OCI-LY7 (cell line): ENCODE data around the gene DEPP1. TPM values are rescaled to one million over a fixed set of nuclear protein-coding genes. Genes with fewer than 3 reads are reported as not detected.

Experiments used
- BruUV-seq: library from RNA; stranded (reverse); fragments of 400-500 nt; replicated peaks from 2 replicates; lab custom pipeline; 2021; lab: Mats Ljungman, UMichigan
- CTCF ChIA-PET: fragments of 300-600 bp; sonication (Branson Sonifier 250); formaldehyde crosslinking; loops from one replicate; lab custom pipeline; 2022; ENCODE audit warnings: antibody characterized with exemption; ENCODE audit not compliant: unreplicated experiment; lab: Charles Lee
- POLR2A ChIA-PET: fragments of 300-600 bp; sonication (Branson Sonifier 250); formaldehyde crosslinking; loops from one replicate; lab custom pipeline; 2022; ENCODE audit warnings: antibody characterized with exemption; lab: Charles Lee
- DNase-seq: peaks from one replicate; pipeline ENCODE4 v3.0.0-alpha.2; 2015; ENCODE audit warnings: low spot score
- H2AFZ ChIP-seq: fragments of 200-600 bp; sonication (generic), shearing (Covaris generic); 2 replicates; pipeline ENCODE4 v1.6.1; 2014; ENCODE audit warnings: mild to moderate bottlenecking, antibody characterized with exemption, low read length, moderate library complexity
- H3K27ac ChIP-seq: fragments of 200-600 bp; sonication (generic); 2 replicates; pipeline ENCODE4 v1.5.1; 2014; ENCODE audit warnings: mixed run types, low read depth, mild to moderate bottlenecking, moderate library complexity, low read length, inconsistent platforms; ENCODE audit not compliant: poor library complexity, severe bottlenecking
- H3K36me3 ChIP-seq: fragments of 200-600 bp; sonication (generic); 2 replicates; pipeline ENCODE4 v1.6.1; 2014; ENCODE audit warnings: mild to moderate bottlenecking, antibody characterized with exemption, low read length, moderate library complexity, mixed read lengths; ENCODE audit not compliant: insufficient read depth
- H3K4me1 ChIP-seq: fragments of 200-600 bp; sonication (generic); 2 replicates; pipeline ENCODE4 v1.5.1; 2014; ENCODE audit warnings: mild to moderate bottlenecking, low read length; ENCODE audit not compliant: insufficient read depth, poor library complexity, severe bottlenecking
- H3K4me2 ChIP-seq: fragments of 200-600 bp; sonication (generic); 2 replicates; pipeline ENCODE4 v1.6.1; 2014; ENCODE audit warnings: mild to moderate bottlenecking, low read length
- H3K4me3 ChIP-seq: fragments of 200-600 bp; sonication (generic); 2 replicates; pipeline ENCODE4 v1.5.1; 2014; ENCODE audit warnings: mild to moderate bottlenecking, low read depth, low read length; ENCODE audit not compliant: poor library complexity, severe bottlenecking
- H3K79me2 ChIP-seq: fragments of 200-600 bp; sonication (generic); 2 replicates; pipeline ENCODE4 v1.6.1; 2016; ENCODE audit warnings: low read depth, mild to moderate bottlenecking, low read length, moderate library complexity, mixed read lengths; ENCODE audit not compliant: insufficient read depth
- H3K9me2 ChIP-seq: fragments of 200-600 bp; sonication (generic); 2 replicates; pipeline ENCODE4 v1.6.1; 2016; ENCODE audit warnings: mild to moderate bottlenecking, low read length, mixed read lengths; ENCODE audit not compliant: insufficient read depth
- H3K9me3 ChIP-seq: fragments of 200-600 bp; sonication (generic); 2 replicates; pipeline ENCODE4 v1.6.1; 2014; ENCODE audit warnings: mild to moderate bottlenecking, mixed run types, low read length, mixed read lengths
- H4K20me1 ChIP-seq: fragments of 200-600 bp; sonication (generic); 2 replicates; pipeline ENCODE4 v1.6.1; 2014; ENCODE audit warnings: mild to moderate bottlenecking, antibody characterized with exemption, low read length, moderate library complexity, mixed read lengths; ENCODE audit not compliant: insufficient read depth
- CTCF ChIP-seq: fragments of 200-600 bp; sonication (generic); conservative IDR thresholded peaks from 2 replicates; pipeline ENCODE4 v1.5.1; 2014; ENCODE audit warnings: mild to moderate bottlenecking, antibody characterized with exemption, low read length, moderate library complexity, mixed read lengths
- EZH2phosphoT487 ChIP-seq: fragments of 200-600 bp; sonication (generic); IDR thresholded peaks from 2 replicates; pipeline ENCODE4 v1.6.1; 2018; ENCODE audit warnings: low read depth, borderline replicate concordance, mild to moderate bottlenecking, mixed run types, antibody characterized with exemption, low read length, moderate library complexity, mixed read lengths
- intact Hi-C: fragments of 100-400 bp; cut with micrococcal nuclease; formaldehyde crosslinking; loops from one replicate; pipeline ENCODE4 v1.10.0; 2022; ENCODE audit not compliant: unreplicated experiment
- total RNA-seq, 2 experiments: library from RNA; depleted of rRNA in 1 of 2; stranded (reverse); fragments of >200 nt in 1 of 2; shearing (Covaris generic) in 1 of 2; gene quantifications; 2 replicates each; pipeline ENCODE4 v1.2.3, GENCODE V29; 2014 to 2022

DEPP1 gene
- total RNA-seq, 2 experiments from 2014 or later = 0.09 TPM; not detected in 1

DNA sequence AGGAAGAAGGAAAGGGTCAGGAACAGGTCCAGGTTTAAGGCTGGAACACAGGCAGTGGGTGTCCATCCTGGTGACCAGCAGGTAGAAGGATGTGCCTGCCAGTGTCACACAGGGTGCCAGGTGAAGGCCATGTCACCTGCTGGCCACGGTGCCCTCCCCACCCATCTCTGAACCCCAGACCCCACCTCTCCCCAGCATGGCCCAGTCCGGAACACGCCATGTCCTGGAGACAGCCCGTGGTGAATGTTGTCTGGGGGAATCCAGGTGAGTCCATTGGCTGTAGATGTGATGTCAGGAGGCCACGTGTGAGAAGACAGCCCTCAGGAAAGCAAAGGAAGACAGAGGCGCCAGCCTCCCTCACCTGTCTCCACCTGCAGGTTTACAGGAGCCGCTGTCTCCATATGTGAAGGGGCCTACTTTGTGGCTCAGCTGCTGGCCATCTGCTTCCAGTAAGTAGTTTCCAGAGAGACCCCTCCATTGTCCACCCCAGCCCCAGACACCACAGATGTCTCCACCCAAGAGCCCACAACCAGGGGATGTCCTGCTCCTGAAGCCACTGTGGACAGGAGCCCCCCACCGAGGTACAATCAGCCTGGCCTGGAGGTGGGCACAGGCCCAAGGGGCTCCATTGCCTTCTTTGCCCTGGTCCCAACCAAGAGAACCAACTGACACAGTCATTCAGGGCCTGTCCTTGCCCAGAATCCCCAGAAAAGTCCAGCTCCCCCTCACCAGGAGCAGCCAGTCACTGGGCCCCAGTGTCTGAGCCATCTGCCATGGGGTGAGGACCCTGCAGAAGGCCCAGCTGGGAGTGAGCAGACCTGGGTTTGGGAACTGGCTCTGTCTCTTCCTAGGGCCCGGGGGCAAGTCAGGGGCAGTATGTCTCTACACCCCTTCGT, 46.7 kb downstream of the DEPP1 start:
- no peaks in the 10 kb centered on the region for H4K20me1 ChIP-seq
- intact Hi-C loops = loop anchor here (1.0 kb wide), 1 partner anchor 43 kb away; no protein-coding TSS in a partner anchor
- no peak overlapping the region for H2AFZ ChIP-seq
- no peak for DNase-seq
- H3K9me2 ChIP-seq = no peaks in the 10 kb centered on the region
- ChIA-PET POLR2A (interaction anchor here (0.6 to 1.7 kb wide), 4 partner anchors 32 to 657 kb away, joined by 3 to 9 read pairs (median 3); no protein-coding TSS in a partner anchor), CTCF (interaction anchor here (0.7 to 1.1 kb wide), 3 partner anchors 27 to 76 kb away, joined by 3 read pairs; no protein-coding TSS in a partner anchor)
- BruUV-seq = no TSS peak
- no peaks in the 10 kb centered on the region for H3K36me3 ChIP-seq
- no peak for TF ChIP-seq CTCF
- TF ChIP-seq EZH2phosphoT487 = no peak
- no peaks in the 10 kb centered on the region for H3K4me1 ChIP-seq
- H3K27ac ChIP-seq = no peak overlapping the region
- H3K4me3 ChIP-seq = no peak overlapping the region
- no peak overlapping the region for H3K4me2 ChIP-seq
- H3K79me2 ChIP-seq = no peaks in the 10 kb centered on the region
- no peaks in the 10 kb centered on the region for H3K9me3 ChIP-seq

DNA sequence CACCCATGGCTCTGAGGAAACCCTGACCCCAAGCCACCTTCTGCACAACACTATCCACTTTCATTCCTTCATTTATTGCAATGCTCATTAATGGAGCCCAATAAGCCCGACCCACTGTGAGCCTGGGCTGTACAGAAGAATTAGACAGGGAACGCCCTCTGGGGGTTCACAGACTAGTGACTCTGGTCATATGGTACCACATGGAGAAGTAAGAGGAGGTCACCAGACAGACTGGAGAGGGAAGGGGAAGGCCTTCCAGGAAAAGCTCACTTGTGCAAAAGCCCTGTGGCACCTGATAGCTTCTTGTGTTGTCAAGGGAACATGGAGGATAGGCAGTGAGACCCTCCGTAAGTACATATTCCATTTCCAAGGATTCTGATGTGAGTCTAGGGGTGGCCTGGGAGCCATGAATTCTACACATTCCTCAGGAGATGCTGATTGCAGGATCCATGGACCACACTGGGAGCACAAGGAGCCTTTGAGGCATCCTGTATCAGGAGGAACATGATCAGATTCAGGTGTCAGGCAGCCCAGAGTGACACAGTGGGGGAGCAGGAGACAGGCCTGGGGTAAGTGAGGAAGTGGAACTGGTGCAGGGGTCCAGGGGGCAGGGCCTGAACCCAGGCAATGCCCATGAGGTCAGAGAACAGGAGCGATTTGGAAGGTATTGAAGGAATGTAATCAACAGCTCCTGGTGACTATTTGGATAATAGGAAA, 47.5 kb downstream of the DEPP1 start:
- H3K9me3 ChIP-seq = no peaks in the 10 kb centered on the region
- no peaks in the 10 kb centered on the region for H3K36me3 ChIP-seq
- ChIA-PET CTCF (no interaction called here), POLR2A (no interaction called here)
- H3K4me1 ChIP-seq = no peaks in the 10 kb centered on the region
- H3K4me2 ChIP-seq = no peak overlapping the region
- TF ChIP-seq EZH2phosphoT487 (no peak), CTCF (no peak)
- intact Hi-C loops = no loop called here
- DNase-seq = no peak
- H3K79me2 ChIP-seq = no peaks in the 10 kb centered on the region
- H3K4me3 ChIP-seq = no peak overlapping the region
- H3K27ac ChIP-seq = no peak overlapping the region
- no TSS peak for BruUV-seq
- H4K20me1 ChIP-seq = no peaks in the 10 kb centered on the region
- H2AFZ ChIP-seq = no peak overlapping the region
- no peaks in the 10 kb centered on the region for H3K9me2 ChIP-seq
